Measurements from ENCODE around the gene POF1B.

DNA sequence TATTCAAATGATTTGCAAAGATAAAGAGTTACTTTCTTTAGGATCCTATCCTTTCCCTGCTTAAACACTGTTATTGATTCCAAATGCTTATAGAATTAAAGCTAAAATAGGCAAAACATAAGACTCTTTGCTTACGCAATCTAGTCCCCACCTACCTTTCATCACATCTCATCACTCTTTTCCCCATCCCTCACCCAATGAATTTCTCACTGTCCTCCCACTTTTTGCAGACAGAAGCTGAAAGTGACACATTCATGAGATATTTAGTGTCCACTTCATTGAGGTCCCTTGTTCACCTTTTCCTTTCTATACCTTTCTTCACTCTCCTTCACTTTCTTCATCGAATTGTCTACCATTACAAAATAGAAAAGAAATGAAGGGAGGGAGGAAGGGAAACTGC lies 136.3 kb downstream of the POF1B start:
- no peak for TF ChIP-seq POLR2A (IDR thresholded peaks at IDR 0.05)
- TF ChIP-seq, protein P1, sequence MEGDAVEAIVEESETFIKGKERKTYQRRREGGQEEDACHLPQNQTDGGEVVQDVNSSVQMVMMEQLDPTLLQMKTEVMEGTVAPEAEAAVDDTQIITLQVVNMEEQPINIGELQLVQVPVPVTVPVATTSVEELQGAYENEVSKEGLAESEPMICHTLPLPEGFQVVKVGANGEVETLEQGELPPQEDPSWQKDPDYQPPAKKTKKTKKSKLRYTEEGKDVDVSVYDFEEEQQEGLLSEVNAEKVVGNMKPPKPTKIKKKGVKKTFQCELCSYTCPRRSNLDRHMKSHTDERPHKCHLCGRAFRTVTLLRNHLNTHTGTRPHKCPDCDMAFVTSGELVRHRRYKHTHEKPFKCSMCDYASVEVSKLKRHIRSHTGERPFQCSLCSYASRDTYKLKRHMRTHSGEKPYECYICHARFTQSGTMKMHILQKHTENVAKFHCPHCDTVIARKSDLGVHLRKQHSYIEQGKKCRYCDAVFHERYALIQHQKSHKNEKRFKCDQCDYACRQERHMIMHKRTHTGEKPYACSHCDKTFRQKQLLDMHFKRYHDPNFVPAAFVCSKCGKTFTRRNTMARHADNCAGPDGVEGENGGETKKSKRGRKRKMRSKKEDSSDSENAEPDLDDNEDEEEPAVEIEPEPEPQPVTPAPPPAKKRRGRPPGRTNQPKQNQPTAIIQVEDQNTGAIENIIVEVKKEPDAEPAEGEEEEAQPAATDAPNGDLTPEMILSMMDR (IDR thresholded peaks at IDR 0.05): no peak
